Measurements from ENCODE around the gene THEM5.
A peak's percentile ranks its signal among the peaks of the same experiment; 100 is the strongest.

Gene THEM5

GRCh38 chr1:151867765-151868411, 14.4 kb upstream of the THEM5 start:
- H3K4me3 Mint-ChIP-seq: no peak overlapping the region
- H3K27ac Mint-ChIP-seq: peak overlapping the region in 1 of 3 experiments; percentile 15
- H3K9me3 Mint-ChIP-seq: no peaks in the 10 kb centered on the region
- H3K4me1 Mint-ChIP-seq: peaks cover 6% of the 10 kb centered on the region
- peaks cover 4% of the 10 kb centered on the region for H3K27me3 Mint-ChIP-seq (ENCODE audit: low read depth)
- no peak for TF ChIP-seq CTCF (IDR thresholded peaks at IDR 0.05; ENCODE audit: unreplicated experiment in 3 of 3)
- peaks cover under 1% of the 10 kb centered on the region for H3K36me3 Mint-ChIP-seq (ENCODE audit: low read depth)

GRCh38 chr1:151867321-151867720, 13.8 kb upstream of the THEM5 start:
- Mint-ChIP-seq H3K27me3 (ENCODE audit: low read depth) (peaks cover 4% of the 10 kb centered on the region), H3K27ac (no peak overlapping the region), H3K4me3 (no peak overlapping the region), H3K4me1 (peaks cover 6% of the 10 kb centered on the region), H3K9me3 (no peaks in the 10 kb centered on the region), H3K36me3 (ENCODE audit: low read depth) (no peaks in the 10 kb centered on the region)
- no peak for TF ChIP-seq CTCF (IDR thresholded peaks at IDR 0.05; ENCODE audit: unreplicated experiment in 3 of 3)

GRCh38 chr1:151864411-151864810, 10.9 kb upstream of the THEM5 start:
- Mint-ChIP-seq H3K4me3 (no peak overlapping the region), H3K27me3 (ENCODE audit: low read depth) (peaks cover 14% of the 10 kb centered on the region), H3K4me1 (peaks cover 6% of the 10 kb centered on the region), H3K36me3 (ENCODE audit: low read depth) (no peaks in the 10 kb centered on the region), H3K9me3 (no peaks in the 10 kb centered on the region), H3K27ac (no peak overlapping the region)
- TF ChIP-seq CTCF (IDR thresholded peaks at IDR 0.05; ENCODE audit: unreplicated experiment in 3 of 3): no peak

GRCh38 chr1:151862604-151863003, 9.1 kb upstream of the THEM5 start:
- Mint-ChIP-seq H3K9me3 (no peaks in the 10 kb centered on the region), H3K27ac (no peak overlapping the region), H3K27me3 (ENCODE audit: low read depth) (peaks cover 15% of the 10 kb centered on the region), H3K36me3 (ENCODE audit: low read depth) (no peaks in the 10 kb centered on the region), H3K4me3 (no peak overlapping the region), H3K4me1 (no peaks in the 10 kb centered on the region)
- TF ChIP-seq CTCF (IDR thresholded peaks at IDR 0.05; ENCODE audit: unreplicated experiment in 3 of 3): no peak

- no peak for TF ChIP-seq CTCF (IDR thresholded peaks at IDR 0.05; ENCODE audit: unreplicated experiment in 3 of 3)
- H3K27ac Mint-ChIP-seq: no peak overlapping the region
- no peak overlapping the region for H3K4me3 Mint-ChIP-seq
- H3K36me3 Mint-ChIP-seq (ENCODE audit: low read depth): no peaks in the 10 kb centered on the region
- no peaks in the 10 kb centered on the region for H3K9me3 Mint-ChIP-seq
- peaks cover 15% of the 10 kb centered on the region for H3K27me3 Mint-ChIP-seq (ENCODE audit: low read depth)
- H3K4me1 Mint-ChIP-seq: peaks cover 7% of the 10 kb centered on the region
Observed at GRCh38 chr1:151860504-151861187, 7.1 kb upstream of the THEM5 start.

- TF ChIP-seq CTCF (IDR thresholded peaks at IDR 0.05; ENCODE audit: unreplicated experiment in 3 of 3): no peak
- Mint-ChIP-seq H3K9me3 (no peaks in the 10 kb centered on the region), H3K4me1 (peaks cover 10% of the 10 kb centered on the region), H3K4me3 (no peak overlapping the region), H3K36me3 (ENCODE audit: low read depth) (no peaks in the 10 kb centered on the region), H3K27ac (no peak overlapping the region), H3K27me3 (ENCODE audit: low read depth) (peaks cover 11% of the 10 kb centered on the region)
Observed at GRCh38 chr1:151859891-151860293, 6.4 kb upstream of the THEM5 start.

Data from nephron (organoid).